Activated B cell treated with CpG ODN at 0.5 μM for 24 hours (primary cell): ENCODE data around the gene SELPLG. TPM values are rescaled to one million over a fixed set of nuclear protein-coding genes. Genes with fewer than 3 reads are reported as not detected.

ENCODE experiments used
- ATAC-seq: fragments of 200-7000 bp; cut with Tn5 transposase; one replicate; pipeline ENCODE4 v1.10.0; 2021; ENCODE audit warnings: low read depth, mild to moderate bottlenecking, moderate library complexity
- CTCF ChIA-PET: fragments of 350-600 bp; sonication (Branson Sonifier 250); formaldehyde crosslinking; loops from one replicate; lab custom pipeline; 2021; ENCODE audit warnings: antibody characterized with exemption; lab: Charles Lee
- POLR2A ChIA-PET: fragments of 350-600 bp; sonication (Branson Sonifier 250); formaldehyde crosslinking; loops from one replicate; lab custom pipeline; 2021; ENCODE audit warnings: antibody characterized with exemption; lab: Charles Lee
- DNase-seq: peaks from one replicate; pipeline ENCODE4 v3.0.0; 2022
- H3K27ac Mint-ChIP-seq: one replicate; pipeline ENCODE4 v1.8.0; 2020; ENCODE audit warnings: mixed read lengths
- H3K27me3 Mint-ChIP-seq: one replicate; pipeline ENCODE4 v1.8.0; 2021; ENCODE audit warnings: mixed read lengths
- H3K36me3 Mint-ChIP-seq: one replicate; pipeline ENCODE4 v1.8.0; 2021; ENCODE audit warnings: low read depth, mixed read lengths
- H3K4me1 Mint-ChIP-seq: one replicate; pipeline ENCODE4 v1.8.0; 2021; ENCODE audit warnings: mixed read lengths
- H3K4me3 Mint-ChIP-seq: one replicate; pipeline ENCODE4 v1.8.0; 2020; ENCODE audit warnings: mild to moderate bottlenecking, mixed read lengths
- H3K9me3 Mint-ChIP-seq: one replicate; pipeline ENCODE4 v1.8.0; 2020; ENCODE audit warnings: mixed read lengths
- intact Hi-C: fragments of 100-400 bp; cut with micrococcal nuclease; formaldehyde crosslinking; loops from one replicate; pipeline ENCODE4 v1.15.1; 2024
- total RNA-seq: library from RNA; stranded (reverse); gene quantifications from 2 replicates; pipeline ENCODE4 v1.2.3, GENCODE V29; 2022
- TF ChIP-seq, protein P1 (sequence below): fragments of 200-600 bp; IDR thresholded peaks from one replicate; pipeline ENCODE4 v1.8.0; 2022; ENCODE audit warnings: antibody characterized with exemption, mild to moderate bottlenecking

SELPLG gene
- total RNA-seq, 1 donor from 2014 or later: 1.8 TPM

DNA sequence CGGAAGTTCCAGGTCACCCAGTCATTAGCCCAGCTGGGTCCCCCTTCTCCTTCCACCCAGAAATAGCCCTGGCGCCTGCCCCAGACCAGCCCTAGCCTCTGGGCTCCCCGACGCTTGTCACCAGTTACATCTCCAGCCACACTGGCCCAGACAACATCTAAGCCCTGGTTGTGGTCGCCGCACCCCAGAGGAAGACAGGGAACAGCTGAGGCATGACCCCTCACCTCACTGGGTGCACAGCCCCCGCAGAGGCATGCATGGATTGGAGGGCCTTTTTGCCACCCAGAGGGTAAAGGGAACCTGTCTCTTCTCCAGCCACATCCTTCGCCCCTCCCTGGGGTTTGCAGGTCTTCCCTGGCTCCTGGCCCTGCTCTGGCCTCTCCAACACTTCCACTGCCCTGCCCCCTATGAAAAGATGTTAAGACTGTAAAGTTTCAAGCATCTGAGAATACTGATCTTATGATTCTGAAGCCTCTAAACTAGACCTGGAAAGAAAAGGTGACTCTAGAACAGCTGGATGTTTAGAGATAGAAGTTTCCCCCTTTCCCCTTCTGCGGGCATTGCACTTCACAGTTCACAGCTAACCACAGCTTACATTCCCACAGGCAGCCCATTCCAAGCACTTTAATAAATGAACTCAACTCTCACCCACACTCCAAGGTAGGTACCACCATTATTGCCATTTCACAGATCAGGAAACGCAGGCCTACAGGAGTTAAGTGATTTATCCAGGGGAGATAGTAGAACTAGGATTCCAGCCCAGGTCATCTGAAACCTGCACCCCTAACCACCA is 50.5 kb downstream of the SELPLG start:
- H3K27ac Mint-ChIP-seq: no peak overlapping the region
- POLR2A ChIA-PET: no interaction called here

DNA sequence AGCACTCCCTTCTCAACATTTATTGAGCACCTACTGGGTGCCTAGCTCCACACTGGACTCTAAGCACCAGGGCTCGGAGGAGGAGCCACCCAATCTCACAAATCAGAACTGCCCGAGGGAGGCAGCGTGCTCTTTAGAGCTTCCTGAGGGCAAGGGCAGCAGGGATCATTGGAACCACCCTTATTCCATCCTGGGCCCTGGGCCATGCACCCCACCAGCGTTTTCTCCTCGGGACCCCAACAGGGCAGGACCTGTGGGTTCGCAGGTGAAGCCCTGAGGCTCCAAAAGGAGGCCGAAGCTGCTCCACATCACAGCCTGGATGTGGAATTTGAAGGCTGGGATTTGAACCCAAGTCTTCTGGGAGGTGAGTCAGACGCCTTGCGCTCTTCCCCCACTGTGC is 51.2 kb downstream of the SELPLG start:
- no peak for DNase-seq
- ChIA-PET POLR2A (interaction anchor here (0.8 kb wide), 1 partner anchor 30 kb away, joined by 3 read pairs; no protein-coding TSS in a partner anchor), CTCF (no interaction called here)
- TF ChIP-seq, protein P1, sequence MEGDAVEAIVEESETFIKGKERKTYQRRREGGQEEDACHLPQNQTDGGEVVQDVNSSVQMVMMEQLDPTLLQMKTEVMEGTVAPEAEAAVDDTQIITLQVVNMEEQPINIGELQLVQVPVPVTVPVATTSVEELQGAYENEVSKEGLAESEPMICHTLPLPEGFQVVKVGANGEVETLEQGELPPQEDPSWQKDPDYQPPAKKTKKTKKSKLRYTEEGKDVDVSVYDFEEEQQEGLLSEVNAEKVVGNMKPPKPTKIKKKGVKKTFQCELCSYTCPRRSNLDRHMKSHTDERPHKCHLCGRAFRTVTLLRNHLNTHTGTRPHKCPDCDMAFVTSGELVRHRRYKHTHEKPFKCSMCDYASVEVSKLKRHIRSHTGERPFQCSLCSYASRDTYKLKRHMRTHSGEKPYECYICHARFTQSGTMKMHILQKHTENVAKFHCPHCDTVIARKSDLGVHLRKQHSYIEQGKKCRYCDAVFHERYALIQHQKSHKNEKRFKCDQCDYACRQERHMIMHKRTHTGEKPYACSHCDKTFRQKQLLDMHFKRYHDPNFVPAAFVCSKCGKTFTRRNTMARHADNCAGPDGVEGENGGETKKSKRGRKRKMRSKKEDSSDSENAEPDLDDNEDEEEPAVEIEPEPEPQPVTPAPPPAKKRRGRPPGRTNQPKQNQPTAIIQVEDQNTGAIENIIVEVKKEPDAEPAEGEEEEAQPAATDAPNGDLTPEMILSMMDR: no peak
- H3K27ac Mint-ChIP-seq: no peak overlapping the region
- H3K36me3 Mint-ChIP-seq: no peaks in the 10 kb centered on the region
- peaks cover 16% of the 10 kb centered on the region for H3K4me1 Mint-ChIP-seq
- intact Hi-C loops: no loop called here
- ATAC-seq: no peak
- H3K4me3 Mint-ChIP-seq: no peak overlapping the region
- H3K27me3 Mint-ChIP-seq: peaks cover 2% of the 10 kb centered on the region
- no peaks in the 10 kb centered on the region for H3K9me3 Mint-ChIP-seq

More for the DNA sequence above, 50.5 kb downstream of the SELPLG start:
- CTCF ChIA-PET: interaction anchor here (0.9 kb wide), 1 partner anchor 35 kb away, joined by 4 read pairs; no protein-coding TSS in a partner anchor
- H3K9me3 Mint-ChIP-seq: no peaks in the 10 kb centered on the region
- H3K4me1 Mint-ChIP-seq: peaks cover 16% of the 10 kb centered on the region
- ATAC-seq (no peak), DNase-seq (no peak)
- intact Hi-C loops: no loop called here
- no peaks in the 10 kb centered on the region for H3K36me3 Mint-ChIP-seq
- H3K4me3 Mint-ChIP-seq: no peak overlapping the region
- TF ChIP-seq, protein P1: no peak
- peaks cover 2% of the 10 kb centered on the region for H3K27me3 Mint-ChIP-seq

DNA sequence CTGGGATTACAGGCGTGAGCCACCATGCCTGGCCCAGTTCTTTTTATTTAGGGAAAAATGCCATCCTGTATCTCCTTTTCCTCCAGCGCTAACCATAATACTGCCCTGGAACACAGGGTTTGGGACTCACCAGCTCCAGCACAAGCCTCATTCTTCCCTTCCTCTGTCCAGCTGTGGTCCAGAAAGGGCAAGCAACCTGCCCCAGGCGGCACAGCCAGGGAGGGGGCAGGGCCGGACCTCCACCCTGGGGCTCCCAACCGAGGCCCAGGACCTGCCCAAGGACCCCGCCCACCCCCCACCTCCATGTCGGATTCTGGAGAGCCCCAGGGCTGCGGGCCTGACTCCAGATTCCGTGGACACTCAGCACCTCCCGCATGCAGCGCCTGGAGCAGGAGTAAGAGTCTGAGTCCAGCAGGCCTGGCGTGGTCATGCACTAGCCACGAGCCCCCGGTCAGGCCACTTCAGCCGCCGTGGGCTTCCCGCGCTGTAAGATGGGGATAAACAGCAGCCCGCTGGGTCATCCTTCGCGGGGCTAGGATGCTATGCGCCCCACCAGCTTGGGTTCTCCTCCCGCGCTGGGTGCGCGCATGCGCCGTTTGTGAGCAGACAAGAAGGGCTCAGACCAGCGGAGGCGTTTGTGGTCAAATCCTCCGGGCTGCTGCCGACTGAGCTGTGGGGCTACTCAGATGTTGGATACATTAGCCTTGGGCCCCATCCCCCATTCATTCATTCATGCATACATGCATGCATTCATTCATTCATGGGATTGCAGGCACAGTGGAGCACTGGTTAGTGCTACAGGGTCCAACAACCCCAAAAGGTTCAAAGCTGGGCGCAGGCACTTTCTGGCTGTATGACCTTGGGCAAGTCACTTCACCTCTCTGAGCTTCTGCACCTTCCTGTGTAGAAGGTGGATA is 52.1 kb downstream of the SELPLG start:
- intact Hi-C loops: no loop called here
- TF ChIP-seq, protein P1: no peak
- H3K27ac Mint-ChIP-seq: no peak overlapping the region
- no peak for DNase-seq
- H3K4me3 Mint-ChIP-seq: no peak overlapping the region
- ChIA-PET CTCF (no interaction called here), POLR2A (interaction anchor here (0.8 kb wide), 1 partner anchor 31 kb away, joined by 3 read pairs; no protein-coding TSS in a partner anchor)
- no peaks in the 10 kb centered on the region for H3K36me3 Mint-ChIP-seq
- H3K9me3 Mint-ChIP-seq: no peaks in the 10 kb centered on the region
- peaks cover 16% of the 10 kb centered on the region for H3K4me1 Mint-ChIP-seq
- ATAC-seq: no peak
- peaks cover 2% of the 10 kb centered on the region for H3K27me3 Mint-ChIP-seq

DNA sequence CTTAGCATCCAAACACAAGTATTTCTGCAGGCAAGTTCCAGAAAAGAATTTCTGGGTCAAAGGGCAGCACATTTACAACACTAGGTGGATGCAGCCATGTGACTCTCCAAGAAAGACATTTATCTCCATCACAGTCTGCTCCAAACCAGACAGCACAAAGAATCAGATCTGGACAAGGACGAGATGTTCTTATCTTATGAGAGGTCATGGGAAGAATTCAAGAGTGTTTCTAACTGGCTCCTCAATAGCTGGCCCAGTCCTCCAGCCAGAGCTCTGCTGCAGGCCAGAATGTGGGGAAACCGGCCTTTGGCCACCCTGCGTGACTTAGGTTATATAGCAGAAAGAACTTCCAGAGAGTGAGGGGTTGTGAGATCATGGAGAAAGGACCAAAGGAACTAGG is 53.2 kb downstream of the SELPLG start:
- Mint-ChIP-seq H3K4me3 (no peak overlapping the region), H3K36me3 (no peaks in the 10 kb centered on the region), H3K9me3 (no peaks in the 10 kb centered on the region), H3K4me1 (peaks cover 20% of the 10 kb centered on the region), H3K27me3 (no peaks in the 10 kb centered on the region), H3K27ac (no peak overlapping the region)
- CTCF ChIA-PET: no interaction called here
- POLR2A ChIA-PET: no interaction called here
- intact Hi-C loops: no loop called here
- no peak for DNase-seq
- ATAC-seq: no peak
- TF ChIP-seq, protein P1: no peak
